H54 (cell line): Measurements from ENCODE around the gene MRM3.
"Not testable (repeated sequence)": the region's sequence is repeated elsewhere in the genome, so short reads cannot be mapped to it uniquely, and the experiment has no call there.

ENCODE experiments used
- DNase-seq: peaks from one replicate; pipeline ENCODE4 v3.0.0; 2011; ENCODE audit warnings: low spot score, mixed read lengths; ENCODE audit not compliant: insufficient read length
- FAIRE-seq: peaks from 3 replicates; lab custom pipeline; 2011; peaks lifted over from hg19 to GRCh38; lab: Jason Lieb, UNC
- POLR2A ChIP-seq: IDR thresholded peaks from 2 replicates; pipeline ENCODE4 v1.6.1; 2011; ENCODE audit warnings: low read depth, mild to moderate bottlenecking, low read length

The MRM3 gene

GRCh38 chr17:811051-811784 is 29.1 kb downstream of the MRM3 start:
- no peak for FAIRE-seq
- no peak for TF ChIP-seq POLR2A
- DNase-seq, result no peak

- no peak for FAIRE-seq
- no peak for TF ChIP-seq POLR2A
- no peak for DNase-seq
These were observed 30.6 kb downstream of the MRM3 start for GRCh38 chr17:812638-813204.

- no peak for DNase-seq
- FAIRE-seq, result no peak
- no peak for TF ChIP-seq POLR2A
These were observed 32.2 kb downstream of the MRM3 start for GRCh38 chr17:814371-814770.

- no peak for TF ChIP-seq POLR2A
- FAIRE-seq, result no peak
- DNase-seq, result no peak
These were observed 37.1 kb downstream of the MRM3 start for GRCh38 chr17:819251-819650.

GRCh38 chr17:823501-823902 is 41.3 kb downstream of the MRM3 start:
- no peak for DNase-seq
- TF ChIP-seq POLR2A, result no peak
- no peak for FAIRE-seq

- FAIRE-seq, result no peak
- no peak for TF ChIP-seq POLR2A
- DNase-seq, result no peak
These were observed 42.2 kb downstream of the MRM3 start for GRCh38 chr17:824378-824777.

GRCh38 chr17:825216-825615 is 43.1 kb downstream of the MRM3 start:
- FAIRE-seq (no peak), DNase-seq (no peak)
- TF ChIP-seq POLR2A, result no peak

- TF ChIP-seq POLR2A, result no peak
- DNase-seq, result no peak
- no peak for FAIRE-seq
These were observed 44.6 kb downstream of the MRM3 start for GRCh38 chr17:826778-827177.

- FAIRE-seq (no peak), DNase-seq (no peak)
- TF ChIP-seq POLR2A, result no peak
These were observed 46.6 kb downstream of the MRM3 start for GRCh38 chr17:828761-829160.

- not testable (repeated sequence) for FAIRE-seq, DNase-seq
These were observed 47.5 kb downstream of the MRM3 start for GRCh38 chr17:829614-830013.

- TF ChIP-seq POLR2A, result no peak
- FAIRE-seq, result no peak
- no peak for DNase-seq
These were observed 48.2 kb downstream of the MRM3 start for GRCh38 chr17:830381-830780.

- FAIRE-seq (no peak), DNase-seq (no peak)
- no peak for TF ChIP-seq POLR2A
These were observed 48.8 kb downstream of the MRM3 start for GRCh38 chr17:830950-831349.

GRCh38 chr17:834136-834535 is 52.0 kb downstream of the MRM3 start:
- DNase-seq (no peak), FAIRE-seq (no peak)
- TF ChIP-seq POLR2A, result no peak

- TF ChIP-seq POLR2A, result no peak
- FAIRE-seq, result no peak
- DNase-seq, result peak; percentile 64
These were observed 53.1 kb downstream of the MRM3 start for GRCh38 chr17:835263-835662.

- DNase-seq, FAIRE-seq: not testable (repeated sequence)
These were observed 53.6 kb downstream of the MRM3 start for GRCh38 chr17:835721-836120.
